Measurements from ENCODE around the gene OXSM. TPM values are rescaled to one million over a fixed set of nuclear protein-coding genes. Genes with fewer than 3 reads are reported as not detected.

Gene OXSM
- total RNA-seq, 1 experiment from 2014 or later, result 17.3 TPM

GRCh38 chr3:25803833-25804232 is 13.9 kb downstream of the OXSM start:
- DNase-seq (ENCODE audit: low read depth), result no peak

GRCh38 chr3:25804676-25805075 is 14.8 kb downstream of the OXSM start:
- DNase-seq (ENCODE audit: low read depth), result no peak

DNA sequence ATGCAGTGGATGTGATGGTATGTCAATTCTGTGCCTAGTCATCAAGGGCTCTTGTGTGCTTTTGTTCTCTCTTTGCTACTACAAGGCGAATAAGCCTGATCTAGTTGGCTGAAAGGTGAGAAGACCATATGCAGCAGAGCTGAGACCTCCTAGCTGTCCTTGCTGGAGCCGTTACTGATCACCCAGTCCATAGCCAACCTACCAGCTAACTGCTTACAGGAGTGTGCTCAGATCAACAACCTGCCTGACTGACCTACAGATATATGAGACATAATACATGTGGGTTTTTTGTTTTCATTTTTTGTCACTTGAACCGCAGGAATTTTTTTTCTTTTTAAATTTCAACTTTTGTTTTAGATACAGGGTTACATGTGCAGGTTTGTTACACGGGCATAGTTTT is 22.8 kb downstream of the OXSM start:
- DNase-seq (ENCODE audit: low read depth), result no peak

GRCh38 chr3:25817107-25817506 is 27.2 kb downstream of the OXSM start:
- DNase-seq (ENCODE audit: low read depth), result no peak

- DNase-seq (ENCODE audit: low read depth), result no peak
Observed at GRCh38 chr3:25817638-25818037, 27.7 kb downstream of the OXSM start.

GRCh38 chr3:25818335-25818734 is 28.4 kb downstream of the OXSM start:
- DNase-seq (ENCODE audit: low read depth), result no peak

DNA sequence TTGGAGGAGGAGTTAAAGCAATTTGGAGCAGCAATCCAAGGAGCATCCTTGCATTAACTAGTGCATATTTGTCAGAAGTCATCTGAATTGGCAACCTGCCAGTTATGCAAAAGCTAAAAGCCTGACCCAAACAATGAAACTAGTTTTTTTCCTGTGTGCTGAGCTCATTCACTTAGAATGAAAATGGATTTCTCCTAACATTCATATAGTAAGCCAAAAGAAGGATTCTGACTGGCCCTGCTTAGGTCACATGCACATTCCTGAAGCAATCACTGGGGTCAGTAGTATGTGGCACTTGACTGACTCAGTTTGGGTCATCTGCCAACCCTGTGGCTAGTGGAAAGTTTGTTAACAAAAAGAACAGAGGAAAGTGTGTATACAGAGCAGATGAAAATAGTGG is 30.5 kb downstream of the OXSM start:
- peak; percentile 87 for DNase-seq (ENCODE audit: low read depth)

GRCh38 chr3:25820816-25821486 is 31.1 kb downstream of the OXSM start:
- no peak for DNase-seq (ENCODE audit: low read depth)

DNA sequence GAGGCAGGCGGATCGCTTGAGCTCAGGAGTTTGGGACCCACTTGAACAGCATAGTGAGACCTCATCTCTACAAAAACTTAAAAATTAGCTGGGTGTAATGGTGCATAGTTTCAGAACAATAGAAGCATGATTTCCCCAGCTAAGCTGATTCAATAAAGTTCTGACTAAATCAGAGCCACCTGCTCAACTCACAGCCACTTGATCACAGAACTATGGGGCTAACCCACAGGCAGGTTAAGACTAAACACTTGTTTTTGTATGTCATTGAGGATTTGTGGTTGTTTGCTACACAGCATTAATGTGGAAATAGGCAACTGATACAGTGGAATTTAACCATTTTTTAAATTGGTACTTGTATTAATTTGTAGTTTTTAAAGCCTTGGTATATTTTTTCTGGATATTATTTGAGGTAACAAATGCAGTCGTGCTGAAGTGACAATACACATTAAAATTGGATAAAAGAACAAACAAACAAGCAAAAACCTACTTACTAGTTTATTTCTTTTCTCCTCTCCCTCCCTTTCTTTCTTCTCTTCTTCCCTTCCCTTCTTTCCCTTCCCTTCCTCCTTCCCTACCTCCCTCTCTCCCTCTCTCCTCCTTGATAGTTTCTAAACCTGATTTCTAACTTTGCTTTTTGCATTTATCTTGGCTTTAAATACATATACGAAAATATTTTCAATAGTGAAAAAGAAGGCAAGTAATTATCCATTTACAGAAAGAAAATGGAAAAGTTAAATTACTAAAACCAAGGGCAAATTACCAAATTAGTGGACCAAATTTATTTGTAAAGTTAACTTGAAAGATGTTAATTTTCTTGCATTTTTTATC is 32.1 kb downstream of the OXSM start:
- no peak for DNase-seq (ENCODE audit: low read depth)

- DNase-seq (ENCODE audit: low read depth), result no peak
Observed at GRCh38 chr3:25823314-25823713, 33.4 kb downstream of the OXSM start.

DNA sequence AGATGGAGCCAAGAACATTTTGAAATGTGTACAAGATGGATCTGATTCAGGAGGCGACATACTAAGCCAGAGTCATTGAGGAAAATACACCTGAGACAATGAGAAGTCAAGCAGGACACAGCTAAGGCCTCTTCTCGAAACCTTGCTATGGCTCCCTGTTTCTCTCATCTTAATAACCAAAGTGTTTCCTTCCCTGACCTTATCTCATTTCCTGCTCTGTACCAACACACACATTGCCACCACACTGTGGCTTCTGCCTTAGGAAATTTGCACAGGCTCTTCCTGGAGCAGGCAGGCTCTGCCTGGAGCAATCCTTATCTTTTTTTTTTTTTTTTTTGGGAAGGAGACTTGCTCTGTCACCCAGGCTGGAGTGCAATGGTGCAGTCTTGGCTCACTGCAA is 36.6 kb downstream of the OXSM start:
- no peak for DNase-seq (ENCODE audit: low read depth)

DNA sequence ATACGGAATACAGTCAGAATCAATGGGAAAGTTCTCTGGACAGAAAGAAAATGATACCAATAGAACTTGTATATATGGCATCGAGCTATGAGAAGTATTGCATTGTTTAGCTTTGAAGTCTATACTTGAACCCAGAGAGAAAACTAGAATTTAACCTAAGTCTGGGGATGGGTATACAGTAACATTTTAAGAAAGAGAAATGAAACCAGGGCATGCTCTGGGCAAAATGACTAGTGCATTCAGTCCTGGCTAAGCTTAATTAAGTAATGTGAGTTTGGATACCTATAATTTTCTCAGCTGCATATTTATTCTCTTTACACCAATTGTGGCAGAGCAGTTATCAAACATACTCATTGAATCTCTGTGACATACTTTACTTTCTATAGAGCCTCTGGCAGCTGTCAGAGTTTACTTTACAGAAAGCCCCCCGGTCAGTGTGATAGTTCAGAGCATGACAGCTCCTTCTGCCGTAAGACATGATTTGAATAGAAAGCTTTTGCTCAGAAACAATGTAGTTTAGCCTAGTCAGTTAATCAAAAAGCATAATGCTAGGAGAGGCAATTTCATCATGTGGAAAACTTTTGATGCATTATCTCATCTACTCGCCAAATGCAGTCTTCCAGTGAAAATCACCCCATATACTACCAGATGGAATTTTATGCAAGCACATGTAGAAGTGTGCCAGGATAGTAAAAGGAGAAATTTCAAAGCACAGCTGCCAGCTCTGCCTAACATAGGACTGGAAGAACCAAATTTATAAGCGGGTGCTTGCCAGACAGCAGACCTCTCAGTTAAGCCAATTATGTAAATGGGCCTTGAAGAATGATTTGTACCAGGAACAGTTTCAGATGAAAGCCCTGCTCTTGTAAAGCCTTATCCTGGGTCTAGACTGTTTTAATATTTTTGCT is 40.7 kb downstream of the OXSM start:
- DNase-seq (ENCODE audit: low read depth), result no peak

DNA sequence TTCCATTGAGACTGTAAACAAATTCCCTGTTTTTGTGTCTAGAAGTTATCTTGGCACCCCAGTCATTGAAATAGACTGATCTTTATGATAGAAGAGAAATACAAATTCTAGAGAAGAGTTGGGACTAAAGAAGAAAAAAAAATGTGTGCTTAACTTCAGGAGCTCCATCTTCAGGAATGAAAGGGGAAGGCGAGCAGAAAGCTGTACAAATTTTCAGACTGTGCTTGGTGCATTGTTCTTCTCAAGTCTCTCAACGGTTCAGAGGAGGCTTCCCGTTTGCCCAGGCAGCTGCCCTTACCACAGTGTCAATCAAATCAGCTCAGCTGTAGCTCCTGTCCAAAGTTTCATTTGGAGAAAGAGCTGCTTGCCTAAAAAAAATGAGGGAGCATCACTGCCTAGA is 41.7 kb downstream of the OXSM start:
- peak; percentile 42 for DNase-seq (ENCODE audit: low read depth)

- no peak for DNase-seq (ENCODE audit: low read depth)
Observed at GRCh38 chr3:25834346-25834745, 44.5 kb downstream of the OXSM start.

- DNase-seq (ENCODE audit: low read depth), result no peak
Observed at GRCh38 chr3:25836579-25836978, 46.7 kb downstream of the OXSM start.

- DNase-seq (ENCODE audit: low read depth), result no peak
Observed at GRCh38 chr3:25837038-25837437, 47.1 kb downstream of the OXSM start.

- DNase-seq (ENCODE audit: low read depth), result no peak
Observed at GRCh38 chr3:25840099-25840498, 50.2 kb downstream of the OXSM start.

- DNase-seq (ENCODE audit: low read depth), result no peak
Observed at GRCh38 chr3:25843332-25843731, 53.4 kb downstream of the OXSM start.

Data from HT1080 (cell line).